Measurements from ENCODE around the gene OSMR.

GRCh38 chr5:38885208-38885607, 39.4 kb downstream of the OSMR start:
- TF ChIP-seq TAF1 (IDR thresholded peaks at IDR 0.05; ENCODE audit: borderline replicate concordance, insufficient read depth, low read length) (no peak), POLR2AphosphoS5 (IDR thresholded peaks at IDR 0.05; ENCODE audit: low read depth, low read length) (no peak)
